ENCODE results near the gene ITPA. TPM values are rescaled to one million over a fixed set of nuclear protein-coding genes. Genes with fewer than 3 reads are reported as not detected.
A peak's percentile ranks its signal among the peaks of the same experiment; 100 is the strongest.

ITPA gene
- total and polyA plus RNA-seq, 2 of the 13 experiments (the other 11 are each of a cell fraction or from before 2014, with no cell fraction given), result 60.1 to 103 TPM

- TF ChIP-seq ZNF33A (CRISPR knock-in tag; IDR thresholded peaks at IDR 0.05; ENCODE audit: borderline replicate concordance) (no peak), MAFG (CRISPR knock-in tag; IDR thresholded peaks at IDR 0.05) (no peak)
Measured at GRCh38 chr20:3223651-3223993, 14.3 kb downstream of the ITPA start (continued).

- intact Hi-C loops (cut with micrococcal nuclease; ENCODE audit: unreplicated experiment), result loop anchor here (1.0 kb wide), 1 partner anchor 8 kb away; no protein-coding TSS in a partner anchor
- H3K4me2 ChIP-seq (ENCODE audit: low read depth, low read length), result peak overlapping the region; percentile 73
- ATAC-seq, result peak; percentile 14
- H4K20me1 ChIP-seq (ENCODE audit: insufficient read depth, low read length), result no peaks in the 10 kb centered on the region
- no peak for DNase-seq (ENCODE audit: low spot score)
- FAIRE-seq, result no peak
- peak overlapping the region; percentile 56 for H3K9ac ChIP-seq (ENCODE audit: insufficient read depth, low read depth, low read length)
- no TSS peak for BruUV-seq (replicated peaks)
- no peaks in the 10 kb centered on the region for H3K9me3 ChIP-seq (ENCODE audit: low read length)
- H3K4me1 ChIP-seq (ENCODE audit: insufficient read depth, low read length), result peaks cover 80% of the 10 kb centered on the region
- POLR2A ChIA-PET, result interaction anchor here (0.8 to 10.0 kb wide), 14 partner anchors 8 to 246 kb away, joined by 3 to 149 read pairs (median 8); partner anchors contain the start of genes ATRN, FASTKD5, ITPA and SLC4A11
- 0 out of 6 replicates have a peak overlapping the region, but pooled peaks of 1 of the 3 experiments have one; percentile 19 for H3K4me3 ChIP-seq (replicated peaks in 1 of 3; ENCODE audit: insufficient read depth in 1 of 3, low read depth in 2 of 3, low read length in 3 of 3)
- 89% methylated on average over 17 of the region's 20 CpGs for WGBS (ENCODE audit: low lambda C conversion rate)
- in situ Hi-C loops (cut with HindIII; ENCODE audit: extremely low pct_ligation_motif_present, low pct_unique_long_range_greater_than_20kb), result no loop called here
- peaks cover 16 to 20% of the 10 kb centered on the region in 2 experiments for H3K36me3 ChIP-seq (replicated peaks in 1 of 2; ENCODE audit: control insufficient read depth in 1 of 2, insufficient read depth in 2 of 2, low read length in 2 of 2)
- H2AFZ ChIP-seq (ENCODE audit: low read length), result no peak overlapping the region
- no peaks in the 10 kb centered on the region for H3K27me3 ChIP-seq (ENCODE audit: control insufficient read depth in 1 of 2, insufficient read depth in 2 of 2, low read length in 2 of 2)
- CTCF ChIA-PET (ENCODE audit: low intra/inter-chr PET ratio, low total read pairs), result no interaction called here
- H3K79me2 ChIP-seq (ENCODE audit: insufficient read depth, low read length), result no peaks in the 10 kb centered on the region
- peak overlapping the region; percentile 73 for H3K27ac ChIP-seq (ENCODE audit: extremely low read length, insufficient read depth, low read length)
- TF ChIP-seq DMAP1 (CRISPR knock-in tag; IDR thresholded peaks at IDR 0.05) (no peak), YY1 (IDR thresholded peaks at IDR 0.05; ENCODE audit: insufficient read depth, insufficient replicate concordance, low read depth, low read length) (no peak), KMT2A (CRISPR knock-in tag; IDR thresholded peaks at IDR 0.05) (no peak), ZNF703 (CRISPR knock-in tag; IDR thresholded peaks at IDR 0.05; ENCODE audit: borderline replicate concordance) (no peak), FOXC1 (CRISPR knock-in tag; IDR thresholded peaks at IDR 0.05; ENCODE audit: borderline replicate concordance) (no peak), ZNF350 (CRISPR knock-in tag; IDR thresholded peaks at IDR 0.05; ENCODE audit: borderline replicate concordance, low read depth) (no peak), FOXP1 (IDR thresholded peaks at IDR 0.05) (no peak), FOXP1 (CRISPR knock-in tag; IDR thresholded peaks at IDR 0.05) (no peak), GATA4 (IDR thresholded peaks at IDR 0.05; ENCODE audit: borderline replicate concordance, low read depth) (no peak), FOXA3 (CRISPR knock-in tag; IDR thresholded peaks at IDR 0.05) (no peak), PRPF4 (IDR thresholded peaks at IDR 0.05; ENCODE audit: low read depth, low read length, poor library complexity, severe bottlenecking) (peak; percentile 19), FIP1L1 (IDR thresholded peaks at IDR 0.05; ENCODE audit: borderline replicate concordance, insufficient read depth, low read depth, low read length) (no peak), NFIB (CRISPR knock-in tag; IDR thresholded peaks at IDR 0.05; ENCODE audit: borderline replicate concordance) (no peak), ZNF546 (CRISPR knock-in tag; conservative IDR thresholded peaks at IDR 0.05) (no peak), MEIS2 (CRISPR knock-in tag; IDR thresholded peaks at IDR 0.05) (no peak), ZNF367 (CRISPR knock-in tag; IDR thresholded peaks at IDR 0.05; ENCODE audit: borderline replicate concordance) (no peak), GATAD2A (CRISPR knock-in tag; IDR thresholded peaks at IDR 0.05) (peak; percentile 12; the same call in 1 of the 2 replicates), RBM39 (IDR thresholded peaks at IDR 0.05; ENCODE audit: low read depth, low read length, poor library complexity, severe bottlenecking) (peak; percentile 57), NFKB2 (CRISPR knock-in tag; IDR thresholded peaks at IDR 0.05; ENCODE audit: borderline replicate concordance) (0 out of 2 replicates have a peak, but pooled peaks have one; percentile 8), PAF1 (CRISPR knock-in tag; IDR thresholded peaks at IDR 0.05) (peak; percentile 69), NR2F2 (IDR thresholded peaks at IDR 0.05; ENCODE audit: borderline replicate concordance, low read depth) (no peak), CBX5 (CRISPR knock-in tag; IDR thresholded peaks at IDR 0.05; ENCODE audit: borderline replicate concordance) (no peak)
- TF ChIP-seq, protein P1, sequence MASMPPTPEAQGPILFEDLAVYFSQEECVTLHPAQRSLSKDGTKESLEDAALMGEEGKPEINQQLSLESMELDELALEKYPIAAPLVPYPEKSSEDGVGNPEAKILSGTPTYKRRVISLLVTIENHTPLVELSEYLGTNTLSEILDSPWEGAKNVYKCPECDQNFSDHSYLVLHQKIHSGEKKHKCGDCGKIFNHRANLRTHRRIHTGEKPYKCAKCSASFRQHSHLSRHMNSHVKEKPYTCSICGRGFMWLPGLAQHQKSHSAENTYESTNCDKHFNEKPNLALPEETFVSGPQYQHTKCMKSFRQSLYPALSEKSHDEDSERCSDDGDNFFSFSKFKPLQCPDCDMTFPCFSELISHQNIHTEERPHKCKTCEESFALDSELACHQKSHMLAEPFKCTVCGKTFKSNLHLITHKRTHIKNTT (CRISPR knock-in tag; IDR thresholded peaks at IDR 0.05), result no peak
Measured at GRCh38 chr20:3223994-3224680, 14.8 kb downstream of the ITPA start.

Measured in HepG2 (cell line).